Kidney tubule cell (primary cell): Measurements from ENCODE around the gene GRIP1.

Experiments used
- DNase-seq: peaks from one replicate; pipeline ENCODE4 v3.0.0-alpha.2; 2018; ENCODE audit warnings: low spot score

GRIP1 gene

DNA sequence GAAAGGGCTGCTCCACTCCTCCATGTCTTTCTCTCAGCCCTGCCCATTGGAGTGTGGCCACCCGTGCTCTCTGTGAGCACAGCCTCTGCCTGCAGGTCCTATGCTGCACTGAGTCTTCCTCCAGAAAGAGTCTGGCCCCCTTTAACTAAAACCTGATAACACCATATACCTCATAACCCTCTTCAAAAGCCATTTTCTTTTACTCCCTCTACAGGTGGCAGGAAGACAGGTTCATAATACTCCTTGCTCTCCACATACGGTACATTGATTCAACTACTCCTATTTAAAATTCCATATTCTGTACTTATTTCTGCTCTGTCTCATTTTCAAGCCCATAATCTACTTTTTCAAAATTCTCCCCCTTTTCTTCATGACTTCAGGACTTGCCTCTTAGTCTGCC, 232.6 kb downstream of the GRIP1 start:
- DNase-seq, result no peak

DNA sequence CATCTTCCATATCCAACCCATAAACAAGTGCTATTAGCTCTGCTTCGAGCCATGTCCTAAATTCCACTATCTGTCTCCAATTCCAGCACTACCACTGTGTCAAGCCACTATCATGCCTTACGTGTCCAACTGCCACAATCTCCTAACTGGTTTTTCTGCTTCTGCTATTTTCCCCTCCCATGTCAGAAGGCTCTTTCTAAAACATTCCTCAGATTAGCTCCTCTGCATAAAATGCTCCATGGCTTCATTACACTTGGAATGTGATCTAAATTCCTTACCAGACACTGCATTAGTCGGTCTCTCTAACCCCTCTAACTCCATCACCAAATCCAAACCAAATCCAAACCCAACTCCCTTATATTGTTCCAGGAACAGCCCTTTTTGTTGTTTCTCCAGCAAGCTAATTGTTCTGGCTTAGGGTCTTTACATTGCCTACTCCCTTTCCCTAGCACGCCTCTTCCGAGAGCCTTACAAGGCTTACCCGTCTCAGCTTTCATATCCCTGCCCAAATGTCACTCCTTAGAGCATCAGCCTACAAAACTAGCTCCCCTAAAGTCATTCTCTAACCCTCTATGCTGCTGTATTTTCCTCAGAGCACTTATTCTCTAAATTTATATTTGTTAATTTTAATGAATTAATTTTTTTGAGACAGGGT, 236.8 kb downstream of the GRIP1 start:
- DNase-seq, result no peak

DNA sequence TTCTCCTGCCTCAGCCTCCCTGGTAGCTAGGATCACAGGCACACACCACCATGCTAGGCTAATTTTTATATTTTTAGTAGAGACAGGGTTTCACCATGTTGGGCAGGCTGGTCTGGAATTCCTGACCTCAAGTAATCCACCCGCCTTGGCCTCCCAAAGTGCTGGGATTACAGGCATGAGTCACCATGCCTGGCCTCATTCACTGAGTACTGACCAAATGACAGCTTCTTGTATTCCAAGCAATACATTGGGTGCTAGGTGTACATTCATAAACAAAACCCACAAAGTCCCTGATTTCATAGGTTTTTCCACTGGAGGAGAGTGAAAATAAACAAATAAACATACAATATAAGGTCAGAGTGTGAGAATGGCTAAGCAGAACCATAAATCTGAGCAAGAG, 240.3 kb downstream of the GRIP1 start:
- peak; percentile 26 for DNase-seq

DNA sequence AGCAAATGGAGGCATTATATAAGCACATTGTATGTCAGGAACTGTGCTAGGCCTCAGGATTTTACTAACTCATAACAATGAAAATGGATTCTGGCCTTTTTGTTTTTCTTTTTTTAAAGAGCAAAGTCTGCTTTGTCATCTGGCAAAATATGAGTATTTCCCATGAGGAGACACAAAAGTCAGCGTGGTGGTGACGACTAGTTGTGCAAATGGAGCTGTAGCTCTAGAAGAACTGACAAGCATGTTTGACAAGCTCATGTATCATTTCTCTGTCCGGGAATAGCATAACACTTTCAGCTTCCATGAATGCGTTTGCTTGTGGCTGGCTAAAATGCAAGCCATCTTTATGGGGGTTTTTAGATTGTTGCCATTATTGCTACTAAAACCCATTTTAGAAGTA, 248.8 kb downstream of the GRIP1 start:
- DNase-seq, result no peak

DNA sequence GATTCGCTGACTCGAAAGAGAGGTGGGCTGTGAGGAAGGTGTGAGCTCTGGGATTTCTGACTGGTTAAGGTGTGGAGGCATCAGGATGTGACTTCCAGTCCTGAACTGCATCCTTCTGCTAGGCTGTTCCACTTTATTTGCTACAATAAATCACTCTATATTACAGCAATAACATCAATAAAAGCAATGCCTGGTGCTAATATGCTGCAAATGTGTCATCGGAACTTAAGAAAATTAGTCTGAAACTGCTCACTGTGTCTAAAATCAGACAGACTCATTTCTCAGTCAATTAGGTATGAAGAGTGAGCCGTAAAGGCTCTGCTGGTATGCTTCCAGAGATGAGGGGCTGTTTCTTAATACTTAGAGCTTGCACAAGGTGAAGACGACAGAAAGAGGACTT, 250.0 kb downstream of the GRIP1 start:
- DNase-seq, result no peak

DNA sequence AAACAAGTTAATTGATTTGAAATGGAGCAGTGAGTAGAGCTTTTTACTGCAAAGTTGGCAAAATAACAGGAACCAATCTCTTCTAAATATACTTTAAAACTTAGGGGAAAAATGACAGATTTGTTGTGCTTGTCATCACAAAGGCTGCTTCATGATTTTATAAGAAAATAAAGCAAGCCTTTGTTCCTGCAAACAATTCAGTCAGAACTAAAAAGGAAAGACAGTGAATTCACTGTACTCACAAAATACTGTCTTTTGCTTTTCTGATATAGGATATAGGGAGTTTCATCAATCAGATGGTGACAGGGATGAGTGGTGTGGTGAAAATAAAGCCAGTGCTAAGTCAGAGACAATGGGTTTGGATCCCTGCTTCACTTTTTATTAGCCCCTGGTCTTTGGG, 250.6 kb downstream of the GRIP1 start:
- no peak for DNase-seq

DNA sequence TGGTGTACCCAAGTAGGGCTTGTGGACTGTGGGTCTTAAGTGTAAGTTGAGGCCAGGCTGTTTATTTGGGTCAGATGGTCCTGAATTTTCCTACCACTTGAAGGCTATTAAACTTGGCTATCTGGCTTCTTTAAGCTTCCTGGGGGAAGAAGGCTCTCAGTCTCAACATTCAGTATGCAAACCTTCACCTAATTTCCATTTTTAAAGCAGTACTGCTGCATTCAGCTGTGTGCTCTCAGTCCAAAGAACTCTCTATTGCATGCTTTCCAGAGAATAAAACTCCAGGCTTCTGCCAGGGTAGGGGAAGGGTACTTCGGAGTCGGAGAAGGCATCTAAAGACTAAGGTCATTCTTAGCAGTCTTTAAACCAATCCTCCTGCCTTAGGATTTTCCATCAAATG, 252.2 kb downstream of the GRIP1 start:
- no peak for DNase-seq

DNA sequence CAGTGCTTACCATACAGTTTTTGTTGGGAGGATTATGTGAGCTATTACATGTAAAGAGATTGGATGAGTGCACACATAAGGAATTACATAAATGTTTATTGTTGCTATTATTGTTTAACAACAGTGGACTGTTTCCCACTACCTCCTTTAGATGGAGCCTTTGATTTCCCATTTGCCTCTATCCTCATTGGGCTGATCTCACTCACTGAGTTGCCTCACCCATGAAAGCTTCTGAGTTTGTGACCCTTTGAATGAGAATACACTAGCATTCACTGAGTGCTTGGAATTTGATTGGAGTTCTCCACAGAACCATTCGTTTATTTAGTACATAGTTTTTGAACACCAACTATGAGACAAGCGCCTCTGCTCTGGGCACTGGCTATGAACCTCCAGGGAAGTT, 255.6 kb downstream of the GRIP1 start:
- DNase-seq, result no peak

DNA sequence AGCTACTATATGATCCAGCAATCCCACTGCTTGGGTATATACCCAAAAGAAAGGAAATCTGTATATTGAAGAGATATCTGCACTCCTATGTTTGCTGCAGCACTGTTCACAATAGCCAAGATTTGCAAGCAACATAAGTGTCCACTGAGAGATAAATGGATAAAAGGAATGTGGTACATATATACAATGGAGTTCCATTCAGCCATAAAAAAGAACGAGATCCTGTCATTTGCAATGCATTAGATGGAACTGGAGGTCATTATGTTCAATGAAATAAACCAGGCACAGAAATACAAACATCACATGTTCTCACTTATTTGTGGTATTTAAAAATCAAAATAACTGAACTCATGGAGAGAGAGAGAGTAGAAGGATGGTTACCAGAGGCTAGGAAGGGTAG, 260.0 kb downstream of the GRIP1 start:
- DNase-seq, result no peak

DNA sequence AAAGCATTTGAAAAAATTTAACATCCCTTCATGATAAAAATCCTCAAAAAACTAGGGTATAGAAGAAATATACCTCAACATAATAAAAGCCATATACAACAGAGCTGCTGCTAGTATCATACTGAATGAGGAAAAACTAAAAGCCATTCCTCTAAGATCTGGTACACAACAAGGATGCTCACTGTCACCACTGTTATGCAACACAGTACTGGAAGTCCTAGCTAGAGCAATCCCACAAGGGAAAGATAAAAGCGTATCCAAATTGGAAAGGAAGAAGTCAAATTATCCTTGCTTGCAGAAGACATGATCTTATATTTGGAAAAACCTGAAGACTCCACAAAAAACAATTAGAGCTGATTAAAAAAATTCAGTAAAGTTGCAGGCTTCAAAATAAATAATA, 261.7 kb downstream of the GRIP1 start:
- no peak for DNase-seq

DNA sequence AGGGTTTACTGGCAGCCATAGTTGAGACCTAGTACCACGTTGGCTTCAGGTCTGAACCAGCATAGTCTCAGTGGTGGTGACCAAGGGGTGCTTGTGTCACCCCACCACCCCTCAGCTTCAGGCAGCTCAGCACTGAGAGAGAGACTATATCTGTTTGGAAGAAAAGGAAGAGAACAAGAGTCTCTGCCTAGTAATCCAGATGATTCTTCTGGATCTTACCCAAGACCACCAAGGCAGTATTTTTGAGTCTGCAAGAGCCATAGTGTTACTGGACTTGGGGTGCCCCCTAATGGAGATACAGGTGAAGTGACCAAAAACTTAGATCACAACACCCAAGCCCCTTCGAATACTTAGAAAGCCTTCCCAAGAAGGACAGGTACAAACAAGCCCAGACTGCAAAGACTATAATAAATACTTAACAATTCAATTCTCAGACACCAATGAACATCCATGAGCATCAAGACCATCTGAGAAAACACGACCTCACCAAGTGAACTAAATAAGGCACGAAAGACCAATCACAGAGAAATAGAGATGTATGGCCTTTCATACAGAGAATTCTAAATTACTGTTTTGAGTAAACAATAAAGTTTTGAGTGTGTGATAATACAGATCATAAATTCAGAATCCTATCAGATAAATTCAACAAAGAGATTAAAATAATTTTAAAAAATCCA, 269.5 kb downstream of the GRIP1 start:
- peak; percentile 43 for DNase-seq

DNA sequence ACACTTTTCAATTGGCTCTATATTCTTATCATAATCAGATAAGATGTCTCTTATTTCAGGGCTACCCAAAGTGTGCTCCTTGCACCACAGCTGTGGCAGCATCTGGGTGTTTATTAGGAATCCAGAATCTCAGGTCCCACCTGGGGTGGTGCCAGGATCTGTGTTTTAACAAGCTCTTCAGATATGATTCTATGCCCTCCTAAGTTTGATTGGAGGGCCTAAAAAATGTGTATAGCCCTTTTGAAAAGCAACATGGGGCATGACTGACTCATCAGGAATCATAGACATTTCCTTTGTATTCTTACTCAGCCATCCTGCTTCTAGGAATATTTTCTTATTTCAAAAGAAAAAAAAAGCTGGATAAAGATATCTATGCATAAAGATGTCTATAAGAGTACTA, 273.5 kb downstream of the GRIP1 start:
- DNase-seq, result peak; percentile 31

DNA sequence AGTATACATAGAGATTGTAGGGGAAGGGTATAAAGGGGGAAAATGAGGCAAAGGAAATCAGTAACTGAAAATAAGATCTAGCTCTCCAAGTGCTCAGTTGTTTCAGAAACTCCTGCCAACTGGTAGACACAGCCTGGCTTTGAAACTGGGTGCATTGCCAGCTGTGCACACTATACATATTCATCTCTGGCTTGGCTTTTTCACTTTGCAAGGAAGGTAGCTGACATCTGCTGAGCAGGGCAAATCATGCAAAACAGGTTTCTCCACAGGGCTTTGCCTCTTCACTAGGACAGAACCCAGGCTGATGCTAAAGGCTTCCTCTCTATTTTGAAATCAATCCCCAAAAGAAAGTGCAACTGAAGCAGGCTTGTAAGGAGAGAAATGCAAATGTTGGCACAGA, 275.1 kb downstream of the GRIP1 start:
- DNase-seq, result no peak

DNA sequence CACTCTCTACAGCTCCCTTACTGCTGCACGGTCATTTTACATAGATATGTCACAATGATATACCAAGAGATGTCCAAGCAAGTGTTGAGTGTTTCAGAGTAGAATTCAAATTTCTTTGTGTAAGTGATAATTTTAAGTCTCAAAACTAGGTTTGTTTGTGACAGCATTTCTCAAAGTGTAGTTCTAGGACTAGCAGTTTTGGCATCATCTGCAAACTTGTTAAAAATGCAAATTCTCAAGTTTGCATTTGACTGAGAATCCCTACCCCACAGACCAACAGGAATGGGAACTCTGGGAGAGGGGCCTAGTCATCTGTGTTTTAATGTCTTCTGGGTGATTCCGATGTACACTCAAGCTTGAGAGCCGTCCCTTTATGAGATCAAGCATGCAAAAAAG, 279.0 kb downstream of the GRIP1 start:
- no peak for DNase-seq

DNA sequence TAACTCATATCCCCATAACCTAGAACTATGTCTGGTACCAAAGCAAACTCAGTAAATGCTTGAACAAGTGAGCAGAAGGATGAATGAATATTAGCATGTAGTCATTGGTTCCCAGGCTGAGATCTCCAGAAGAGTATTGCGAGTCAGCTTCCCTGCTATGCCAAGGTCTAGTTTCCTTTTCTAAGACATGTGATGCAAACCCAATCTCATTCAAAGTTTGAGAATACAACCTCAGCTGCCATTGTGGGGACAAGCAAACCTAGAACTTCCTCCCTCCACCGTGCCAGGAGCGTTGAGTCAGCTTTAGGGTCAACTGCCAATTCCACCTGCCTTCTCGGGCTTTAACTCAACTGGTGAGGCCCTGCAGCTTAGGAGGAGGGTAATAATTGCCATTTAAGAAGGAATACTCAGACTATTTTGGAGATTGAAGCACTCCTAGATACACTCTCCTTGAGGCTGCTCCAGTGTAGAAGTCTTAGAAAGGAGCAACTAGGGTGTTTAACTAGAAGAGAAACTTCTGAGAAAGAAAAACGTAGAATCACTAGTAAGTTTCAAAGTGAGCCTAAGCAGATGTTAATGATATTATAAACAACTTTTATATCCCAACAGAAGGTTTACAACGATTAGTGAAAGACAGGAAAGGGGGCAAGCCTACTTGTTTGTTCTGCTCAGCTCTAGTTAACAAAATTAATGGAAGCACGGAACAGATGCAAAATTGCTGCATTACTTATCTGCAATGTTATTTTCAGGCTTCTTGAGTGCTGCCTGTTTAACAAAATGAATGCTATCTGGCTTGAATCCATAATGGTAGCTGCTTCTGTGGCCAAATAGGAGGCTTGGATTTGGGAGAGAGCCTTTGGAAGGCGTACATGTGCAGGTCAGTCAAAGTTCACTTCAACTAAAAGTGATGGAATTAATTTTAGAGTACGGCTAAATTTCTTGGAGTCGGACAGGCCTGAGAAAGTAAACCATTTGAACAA, 279.7 kb downstream of the GRIP1 start:
- DNase-seq, result peak; percentile 67

DNA sequence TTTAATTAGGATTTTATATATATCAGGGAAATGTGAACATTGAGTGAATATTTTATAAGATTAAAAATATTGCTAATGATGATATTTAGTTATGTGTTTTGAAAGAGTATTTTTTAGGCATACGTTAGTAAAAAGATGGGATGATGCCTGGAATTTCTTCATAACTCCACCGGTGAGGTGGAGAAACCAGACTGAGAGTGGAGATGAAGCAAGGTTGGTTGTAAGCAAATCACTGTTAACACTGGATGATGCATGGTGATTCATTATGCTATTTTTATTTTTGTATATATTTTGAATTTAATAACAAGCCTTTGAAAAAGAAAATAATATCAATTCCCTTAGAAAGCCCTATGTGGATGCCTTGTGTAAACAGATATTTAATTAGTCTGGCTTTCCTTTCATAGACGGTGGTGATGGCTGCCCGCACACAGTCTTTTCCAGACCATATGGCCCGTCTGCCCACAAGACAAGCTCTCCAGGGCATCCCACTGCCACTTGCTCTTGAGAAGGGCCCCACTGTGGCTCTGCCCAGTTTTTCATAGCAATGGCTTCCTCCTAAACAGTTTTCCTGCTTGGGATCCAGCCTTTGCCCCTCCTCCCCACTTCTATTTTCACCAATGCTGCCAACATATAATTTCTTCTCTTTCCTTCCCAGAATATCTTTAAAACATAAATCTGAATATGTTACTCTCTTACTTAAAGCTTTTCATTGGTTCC, 281.1 kb downstream of the GRIP1 start:
- DNase-seq, result no peak

DNA sequence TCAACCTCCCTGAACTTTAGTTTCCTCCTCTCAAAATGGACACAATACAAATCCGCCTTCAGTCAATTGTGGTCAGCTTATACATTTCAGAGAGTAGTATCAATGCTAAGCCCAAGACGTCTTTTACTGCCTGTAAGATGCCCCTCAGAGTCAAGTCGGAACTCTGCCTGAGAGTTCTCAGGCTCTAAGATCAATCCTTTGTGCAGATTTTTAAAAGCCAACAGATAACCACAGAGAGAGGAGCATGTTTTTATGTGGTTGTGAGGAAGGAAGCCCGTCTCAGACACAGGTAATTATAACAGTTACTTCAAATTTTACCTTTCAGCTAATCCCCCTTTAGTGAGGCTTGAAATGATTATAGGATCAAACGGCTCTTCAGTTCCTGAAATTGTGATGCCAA, 285.0 kb downstream of the GRIP1 start:
- no peak for DNase-seq

DNA sequence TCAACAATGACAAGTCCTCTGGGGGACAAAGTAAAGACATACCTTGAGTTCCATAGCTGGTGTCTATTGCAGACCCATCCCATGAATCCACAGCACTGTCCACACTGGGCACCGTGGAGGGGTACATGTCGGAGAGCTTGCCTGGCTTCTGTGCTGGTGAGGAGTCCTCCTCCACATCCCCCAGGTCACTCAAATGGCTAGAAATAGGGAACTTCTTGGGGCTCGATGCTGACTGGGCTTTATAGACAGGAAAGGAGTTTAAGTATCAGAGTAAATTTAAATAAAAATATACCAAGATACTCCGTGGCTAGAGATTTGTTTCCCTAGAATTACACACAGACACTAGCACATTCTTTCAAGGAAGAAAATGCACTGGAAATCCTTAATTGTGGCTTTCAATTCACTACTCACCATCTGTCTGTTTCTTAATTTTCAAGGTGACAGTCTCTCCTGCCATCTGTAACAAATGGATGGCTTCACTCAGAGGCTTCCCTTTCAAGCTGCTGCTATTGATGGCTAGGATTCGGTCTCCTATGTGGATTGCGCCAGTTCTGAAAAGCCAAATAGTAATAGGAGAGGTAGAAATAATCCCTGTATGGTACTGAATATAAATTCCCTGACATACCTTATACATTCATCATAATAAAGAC, 286.5 kb downstream of the GRIP1 start:
- no peak for DNase-seq

DNA sequence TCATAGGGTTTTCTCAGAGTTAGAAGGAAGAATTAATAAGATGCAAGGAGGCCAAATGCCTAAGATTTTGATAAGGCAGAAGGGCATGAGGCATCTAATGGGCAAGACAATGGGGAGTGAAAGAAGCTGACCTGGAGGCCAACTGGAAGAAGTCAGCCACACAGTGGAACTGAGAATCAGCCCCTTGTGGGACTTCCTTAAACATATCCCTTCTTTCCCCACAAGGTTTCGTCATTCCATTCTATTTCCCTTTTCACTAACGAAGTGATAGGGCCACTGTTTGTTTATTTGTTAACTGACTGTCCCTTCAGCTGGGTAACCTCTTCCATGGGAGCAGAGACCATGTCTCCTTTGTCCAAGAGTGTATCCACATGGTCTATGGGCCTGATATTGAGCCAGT, 290.4 kb downstream of the GRIP1 start:
- DNase-seq, result no peak

DNA sequence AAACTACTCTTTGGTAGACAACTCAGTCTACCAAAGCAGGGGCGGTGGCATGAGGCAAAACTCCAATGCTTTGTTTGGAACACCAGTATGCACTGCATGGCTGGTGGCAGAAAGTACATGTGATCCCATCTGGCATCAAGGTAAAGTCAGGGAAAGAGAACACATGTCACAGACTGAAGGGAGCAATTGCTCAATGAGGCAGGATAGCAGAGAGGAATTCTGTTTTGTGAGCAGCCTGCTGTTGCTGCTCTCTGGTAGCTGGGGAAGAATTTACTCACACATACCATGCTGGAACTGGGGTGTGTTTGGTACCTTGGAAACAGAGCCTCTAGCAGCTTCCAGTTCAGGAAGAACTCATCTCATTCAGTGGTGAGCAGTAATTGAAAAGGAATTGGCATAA, 291.8 kb downstream of the GRIP1 start:
- DNase-seq, result peak; percentile 17

DNA sequence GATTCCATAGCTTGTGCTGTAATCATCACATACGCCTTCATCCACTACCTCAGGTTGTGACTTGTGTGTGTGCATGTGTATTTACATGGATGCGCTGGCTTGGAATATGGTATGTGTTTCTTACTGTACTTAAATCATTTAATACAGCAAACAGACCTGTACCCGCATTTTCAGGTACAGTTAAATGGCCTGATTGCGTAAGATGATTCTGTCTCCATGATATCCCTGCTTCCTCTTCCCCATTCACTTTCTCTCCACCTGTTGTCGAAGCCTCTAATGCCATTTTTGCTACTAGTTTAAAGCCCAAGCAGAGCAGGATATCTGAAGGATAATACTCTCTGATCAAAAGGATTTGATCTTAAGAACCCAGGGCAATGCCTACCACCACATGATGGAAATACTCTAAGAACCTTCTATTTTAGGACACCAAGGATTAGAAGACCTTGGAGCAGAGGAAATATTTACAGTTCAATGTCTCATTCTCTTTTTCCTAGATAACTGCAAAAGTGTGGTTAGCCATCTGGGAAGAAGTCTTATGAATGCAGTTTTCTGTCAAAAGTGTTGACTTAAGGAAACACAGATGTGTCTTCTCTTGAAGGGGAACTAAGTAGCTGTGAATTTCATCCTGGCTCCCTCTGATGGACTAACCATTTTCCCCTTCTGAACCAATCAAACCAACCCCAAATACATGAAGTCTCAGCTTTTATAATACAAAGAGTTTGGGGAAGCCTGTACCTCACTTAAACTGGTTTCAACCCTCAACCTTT, 297.9 kb downstream of the GRIP1 start:
- DNase-seq, result no peak
